Epithelial cell of esophagus (primary cell): ENCODE results near the gene ZNF606.

Experiments
- DNase-seq: peaks from one replicate; pipeline ENCODE4 v3.0.0; 2010; ENCODE audit warnings: low read depth
- H3K4me3 ChIP-seq: 2 replicates; pipeline ENCODE4 v1.5.1; 2011; ENCODE audit warnings: mild to moderate bottlenecking, low read length, control low read depth
- CTCF ChIP-seq: IDR thresholded peaks from 2 replicates; pipeline ENCODE4 v1.5.1; 2011; ENCODE audit warnings: low read depth, mild to moderate bottlenecking, low read length, control low read depth, inconsistent platforms; ENCODE audit not compliant: insufficient read depth; ENCODE audit errors: missing control alignments

ZNF606 gene

DNA sequence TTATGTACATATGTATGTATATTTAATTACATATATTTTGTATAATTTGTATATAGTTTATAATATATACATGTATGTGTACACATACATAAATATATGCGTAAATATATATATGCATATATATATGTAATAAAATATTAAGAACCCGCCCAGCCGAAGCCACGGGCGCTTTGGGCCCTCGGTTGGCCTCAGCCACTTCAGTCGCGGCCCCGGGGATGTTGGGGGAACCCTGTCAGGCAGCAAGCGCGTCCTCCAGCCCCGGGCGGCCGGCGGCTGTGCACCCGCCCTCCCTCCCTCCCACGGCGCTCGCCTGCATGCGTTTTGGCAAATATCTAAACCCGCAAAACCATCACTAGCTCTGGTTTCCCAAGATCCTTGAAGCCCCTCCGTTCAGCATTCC lies 7.9 kb upstream of the ZNF606 start:
- DNase-seq = no peak
- no peak for TF ChIP-seq CTCF
- H3K4me3 ChIP-seq = peak overlapping the region; percentile 67

GRCh38 chr19:58009666-58010301 lies 7.2 kb upstream of the ZNF606 start:
- peak; percentile 89 for DNase-seq
- peak overlapping the region; percentile 67 for H3K4me3 ChIP-seq

GRCh38 chr19:58009301-58009665 lies 6.7 kb upstream of the ZNF606 start:
- no peak for TF ChIP-seq CTCF
- no peak for DNase-seq
- H3K4me3 ChIP-seq = peak overlapping the region; percentile 67

More at GRCh38 chr19:58009666-58010301, 7.2 kb upstream of the ZNF606 start:
- TF ChIP-seq CTCF = no peak

DNA sequence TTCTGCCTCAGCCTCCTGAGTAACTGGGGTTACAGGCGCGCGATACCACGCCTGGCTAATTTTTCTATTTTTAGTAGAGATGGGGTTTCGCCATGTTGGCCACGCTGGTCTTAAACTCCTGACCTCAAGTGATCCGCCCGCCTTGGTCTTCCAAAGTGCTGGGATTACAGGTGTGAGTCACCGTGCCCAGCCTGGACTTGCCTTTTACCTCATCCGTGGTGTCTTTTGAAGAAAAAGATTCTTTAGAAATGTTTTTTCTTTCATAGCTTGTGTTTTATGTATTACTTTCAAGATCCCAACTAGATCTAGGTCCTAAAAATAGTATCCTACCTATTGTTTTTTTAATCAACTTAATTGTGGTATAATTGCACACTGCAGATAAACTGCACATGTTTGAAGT lies 6.3 kb upstream of the ZNF606 start:
- H3K4me3 ChIP-seq = peak overlapping the region; percentile 67
- DNase-seq = peak; percentile 78

- TF ChIP-seq CTCF = no peak
- no peak for DNase-seq
- H3K4me3 ChIP-seq = no peak overlapping the region
Measured at GRCh38 chr19:58007285-58007684, 4.7 kb upstream of the ZNF606 start.

GRCh38 chr19:58003174-58003828 lies 681 bp upstream of the ZNF606 start:
- DNase-seq = peak; percentile 14
- TF ChIP-seq CTCF = no peak
- peak overlapping the region; percentile 93 for H3K4me3 ChIP-seq

GRCh38 chr19:58001895-58002369 lies 688 bp downstream of the ZNF606 start:
- TF ChIP-seq CTCF = no peak
- DNase-seq = peak; percentile 29
- peak overlapping the region; percentile 93 for H3K4me3 ChIP-seq
